Cardiac fibroblast (primary cell): Measurements from ENCODE around the gene BBOF1.
A peak's percentile ranks its signal among the peaks of the same experiment; 100 is the strongest.

Source experiments
- DNase-seq, 2 donors: peaks; one replicate each; pipeline versions ENCODE4 v3.0.0 to v3.0.0-alpha.2; 2010; ENCODE audit warnings: low read depth in 2 of 2
- H3K4me3 ChIP-seq, 2 donors: replicated peaks in 1 of 2; 1 replicate in 1 of 2; 2 replicates in 1 of 2; pipeline ENCODE4 v1.5.1; 2011; ENCODE audit warnings: low read depth in 2 of 2, low read length in 2 of 2, mild to moderate bottlenecking in 2 of 2, moderate library complexity in 1 of 2
- CTCF ChIP-seq: IDR thresholded peaks from one replicate; pipeline ENCODE4 v1.5.1; 2011; ENCODE audit warnings: low read depth, mild to moderate bottlenecking, low read length, inconsistent platforms

Gene BBOF1

GRCh38 chr14:74049876-74050495, 30.8 kb downstream of the BBOF1 start:
- no peak overlapping the region for H3K4me3 ChIP-seq

GRCh38 chr14:74062809-74063150, 43.6 kb downstream of the BBOF1 start:
- DNase-seq = no peak
- TF ChIP-seq CTCF = no peak
- no peak overlapping the region for H3K4me3 ChIP-seq

More at GRCh38 chr14:74049876-74050495, 30.8 kb downstream of the BBOF1 start:
- no peak for DNase-seq
- TF ChIP-seq CTCF = no peak

GRCh38 chr14:74064426-74064825, 45.3 kb downstream of the BBOF1 start:
- TF ChIP-seq CTCF = no peak
- no peak overlapping the region for H3K4me3 ChIP-seq
- no peak for DNase-seq

GRCh38 chr14:74064883-74065282, 45.7 kb downstream of the BBOF1 start:
- TF ChIP-seq CTCF = no peak

GRCh38 chr14:74065746-74066575, 46.8 kb downstream of the BBOF1 start:
- no peak overlapping the region for H3K4me3 ChIP-seq
- TF ChIP-seq CTCF = no peak
- peak; percentile 40 to 64 for DNase-seq

More at GRCh38 chr14:74064883-74065282, 45.7 kb downstream of the BBOF1 start:
- H3K4me3 ChIP-seq = no peak overlapping the region
- peak in 1 of 2 donors; percentile 44 for DNase-seq

- no peak for DNase-seq
- no peak overlapping the region for H3K4me3 ChIP-seq
- TF ChIP-seq CTCF = no peak
These were observed 58.3 kb downstream of the BBOF1 start for GRCh38 chr14:74077401-74077800.
